Measurements from ENCODE around the gene PRPF38B.
"Not testable (repeated sequence)": the region's sequence is repeated elsewhere in the genome, so short reads cannot be mapped to it uniquely, and the experiment has no call there.

PRPF38B gene

DNA sequence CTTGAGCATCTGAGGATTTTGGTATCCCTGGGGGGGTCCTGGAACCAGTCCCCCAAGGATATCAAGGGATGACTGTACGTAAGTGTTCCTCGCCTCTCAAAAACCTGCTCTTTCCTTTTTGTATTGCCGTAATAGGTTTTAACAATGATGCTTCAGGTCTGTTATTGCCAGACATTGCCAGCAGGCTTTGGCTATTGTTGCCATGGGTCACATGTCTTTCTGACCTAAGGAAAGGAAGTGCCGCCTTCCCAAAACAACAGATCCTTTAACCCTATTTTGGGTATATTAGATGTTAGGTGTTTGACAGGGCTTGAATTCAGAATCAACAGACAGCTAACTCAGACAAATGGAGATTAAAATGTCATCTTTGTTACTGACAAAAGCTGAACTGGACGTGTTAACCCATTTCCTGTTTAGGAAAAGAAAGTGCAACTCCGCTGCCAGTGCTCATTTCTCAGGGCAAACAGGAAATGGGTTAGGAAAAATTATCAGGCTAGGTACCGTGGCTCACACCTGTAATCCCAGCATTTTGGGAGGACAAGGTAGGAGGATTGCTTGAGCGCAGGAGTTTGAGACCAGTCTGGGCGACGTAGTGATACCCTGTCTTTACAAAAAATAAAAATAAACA, 12.4 kb upstream of the PRPF38B start:
- no peak for DNase-seq

DNA sequence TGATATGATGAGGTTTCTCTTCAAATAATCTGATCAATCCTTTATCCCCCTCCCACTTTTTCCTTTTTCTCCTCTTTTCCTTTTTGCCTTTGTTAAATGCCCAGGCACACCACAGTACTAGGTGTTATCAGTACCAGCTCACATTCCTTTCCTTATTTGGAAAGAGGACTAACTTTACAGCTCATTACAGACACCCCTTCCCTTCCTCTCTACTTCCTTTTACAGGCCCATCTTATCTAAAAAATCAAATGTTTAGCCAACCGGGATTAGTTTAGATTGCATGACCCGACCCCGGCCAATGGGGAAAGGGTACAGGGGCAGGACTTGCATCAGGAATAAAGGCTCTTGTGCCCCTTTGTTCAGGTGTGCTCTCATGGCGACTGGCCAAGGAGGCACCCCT, 10.4 kb upstream of the PRPF38B start:
- DNase-seq: not testable (repeated sequence)

DNA sequence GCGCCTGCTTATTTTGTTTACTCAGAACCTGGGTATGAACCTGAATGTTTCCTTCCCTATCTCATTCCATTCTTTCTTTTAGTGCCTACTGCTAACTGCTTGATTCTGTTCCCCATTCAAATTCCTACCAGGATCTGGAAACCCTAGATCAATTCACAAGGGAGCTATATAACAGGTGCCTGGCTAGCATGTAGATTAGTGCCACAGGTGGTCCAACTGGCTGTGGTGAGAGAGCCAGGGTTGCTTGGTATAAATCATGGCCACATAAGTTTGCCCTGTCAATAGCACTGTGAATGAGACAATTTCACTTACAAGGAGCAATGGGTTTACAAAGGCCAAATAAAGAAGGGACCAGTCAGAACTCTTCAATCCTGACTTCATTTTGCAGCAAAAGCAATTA, 6.6 kb upstream of the PRPF38B start:
- no peak for DNase-seq

DNA sequence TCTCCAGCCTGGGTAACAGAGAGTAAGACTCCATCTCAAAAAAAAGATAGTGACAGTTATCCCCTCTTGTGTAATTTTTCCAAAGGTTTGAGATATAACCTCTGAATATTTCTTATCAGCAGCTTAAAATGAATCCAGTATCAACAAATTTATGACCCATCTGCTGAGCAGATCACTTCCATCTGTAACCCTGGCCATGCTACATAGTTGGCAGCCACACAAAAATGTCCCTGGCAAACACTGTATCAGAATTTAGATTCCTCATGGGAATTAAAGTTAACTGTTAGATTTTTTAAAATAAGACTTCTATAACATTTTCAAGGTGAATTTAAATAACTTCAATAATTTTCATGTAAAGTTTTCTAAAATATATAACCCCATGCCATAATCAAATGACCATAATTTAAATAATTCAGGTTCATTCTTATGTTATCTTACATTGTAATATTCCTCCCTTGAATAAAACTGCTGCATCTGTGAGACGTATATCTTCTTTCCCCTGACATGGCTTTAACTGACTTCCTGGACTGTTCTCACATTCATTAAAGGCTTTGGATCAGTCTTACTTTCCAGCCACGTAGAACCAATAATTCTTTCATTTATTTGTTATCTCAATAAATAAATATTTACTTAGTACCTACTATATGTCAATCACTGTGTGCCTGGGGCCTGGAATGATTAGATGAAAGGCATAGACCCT, 5.3 kb upstream of the PRPF38B start:
- peak; percentile 66 for DNase-seq

DNA sequence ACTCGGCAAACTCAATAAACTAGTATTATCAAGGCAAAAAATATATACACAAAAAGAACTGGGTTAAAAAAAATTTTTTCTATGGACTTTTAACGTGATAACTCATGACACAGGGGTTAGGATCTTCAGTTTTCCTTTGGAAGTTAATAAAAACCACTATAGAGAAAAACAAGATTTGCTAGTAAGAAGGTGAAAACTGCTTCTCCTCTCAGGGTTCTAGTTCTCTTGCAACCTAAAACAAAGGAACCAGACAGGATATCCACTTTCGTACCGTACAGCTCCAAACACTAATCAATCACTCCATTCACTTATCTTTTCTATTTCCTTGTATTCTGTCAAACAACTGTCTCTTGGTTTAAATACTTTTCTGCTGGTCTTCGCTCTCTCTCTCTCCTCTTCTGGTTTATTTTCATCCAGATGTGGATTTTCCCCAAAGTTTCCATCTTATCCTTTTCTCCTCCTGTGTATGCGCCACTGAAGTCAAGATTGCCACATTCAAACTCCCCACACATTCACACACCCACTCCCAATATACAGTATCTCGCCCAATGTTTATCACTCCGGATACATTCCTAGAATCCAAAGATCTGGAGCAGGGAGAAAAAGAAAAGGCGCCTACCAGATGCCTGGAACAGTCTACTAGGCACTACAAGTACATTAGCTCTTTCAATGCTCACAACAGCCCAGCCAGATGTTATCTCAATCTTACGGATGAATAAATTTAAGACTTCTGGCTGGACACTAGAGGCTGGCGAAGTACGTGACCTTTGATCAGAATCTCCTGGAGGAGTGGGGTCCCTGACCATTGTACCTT, 775 bp upstream of the PRPF38B start:
- DNase-seq: peak; percentile 73

DNA sequence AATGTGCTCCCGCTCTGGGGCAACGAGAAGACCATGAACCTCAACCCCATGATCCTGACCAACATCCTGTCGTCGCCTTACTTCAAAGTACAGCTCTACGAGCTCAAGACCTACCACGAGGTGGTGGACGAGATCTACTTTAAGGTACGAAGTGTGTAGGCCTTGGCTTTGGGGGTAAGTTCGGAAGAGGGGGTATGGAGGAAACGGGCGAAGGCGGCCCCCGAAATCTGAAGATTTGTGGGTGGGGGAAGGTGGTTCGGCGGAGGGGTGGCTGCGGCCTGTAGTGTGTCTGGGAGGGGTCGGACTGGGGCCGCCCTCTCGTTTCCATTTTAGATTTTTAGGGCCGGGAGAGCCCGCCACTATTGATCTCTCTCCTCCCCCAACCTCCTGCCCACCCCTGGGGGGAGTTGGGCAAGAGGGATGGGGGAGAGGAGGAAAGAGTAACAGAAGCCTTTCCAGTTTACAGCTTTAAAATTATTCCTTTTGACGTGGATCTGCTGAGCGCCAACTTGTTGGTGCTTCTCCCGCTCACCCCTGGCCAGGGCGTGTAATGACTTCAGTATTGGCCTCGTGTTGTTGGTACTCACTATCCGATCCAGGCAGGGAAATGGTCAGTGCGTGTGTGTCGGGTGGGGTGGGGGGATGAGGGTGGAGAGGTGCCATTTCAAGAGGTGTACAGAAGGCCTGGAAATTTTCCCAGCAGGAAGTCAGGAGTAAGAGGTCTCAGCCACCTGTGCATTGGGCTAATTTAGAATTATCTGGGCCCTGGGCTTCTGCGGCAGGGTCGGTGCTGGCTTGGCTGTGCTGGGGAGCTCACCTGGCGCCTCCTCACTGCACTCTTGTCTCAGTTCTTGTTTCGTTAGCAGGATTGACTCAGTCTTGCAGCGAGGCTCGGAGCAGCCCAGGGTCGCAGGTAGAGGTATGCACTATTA, 880 bp downstream of the PRPF38B start:
- DNase-seq: peak; percentile 77

DNA sequence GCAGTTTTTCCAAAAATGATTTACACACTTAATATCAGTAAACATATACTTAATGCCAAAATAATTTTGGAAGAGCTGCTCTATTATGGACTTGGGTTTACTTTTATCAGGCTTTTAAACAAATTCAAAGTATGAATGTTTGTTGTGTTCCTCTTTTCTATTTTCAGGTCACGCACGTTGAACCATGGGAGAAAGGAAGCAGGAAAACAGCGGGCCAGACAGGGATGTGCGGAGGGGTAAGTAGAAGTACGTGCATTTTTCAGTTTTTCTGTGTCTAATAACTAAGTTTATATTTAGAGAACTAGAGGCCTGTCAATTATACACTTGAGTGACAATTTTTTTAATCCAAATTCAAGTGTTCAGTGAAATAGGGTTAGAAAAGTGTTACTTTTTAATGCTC, 3.4 kb downstream of the PRPF38B start:
- DNase-seq: no peak

DNA sequence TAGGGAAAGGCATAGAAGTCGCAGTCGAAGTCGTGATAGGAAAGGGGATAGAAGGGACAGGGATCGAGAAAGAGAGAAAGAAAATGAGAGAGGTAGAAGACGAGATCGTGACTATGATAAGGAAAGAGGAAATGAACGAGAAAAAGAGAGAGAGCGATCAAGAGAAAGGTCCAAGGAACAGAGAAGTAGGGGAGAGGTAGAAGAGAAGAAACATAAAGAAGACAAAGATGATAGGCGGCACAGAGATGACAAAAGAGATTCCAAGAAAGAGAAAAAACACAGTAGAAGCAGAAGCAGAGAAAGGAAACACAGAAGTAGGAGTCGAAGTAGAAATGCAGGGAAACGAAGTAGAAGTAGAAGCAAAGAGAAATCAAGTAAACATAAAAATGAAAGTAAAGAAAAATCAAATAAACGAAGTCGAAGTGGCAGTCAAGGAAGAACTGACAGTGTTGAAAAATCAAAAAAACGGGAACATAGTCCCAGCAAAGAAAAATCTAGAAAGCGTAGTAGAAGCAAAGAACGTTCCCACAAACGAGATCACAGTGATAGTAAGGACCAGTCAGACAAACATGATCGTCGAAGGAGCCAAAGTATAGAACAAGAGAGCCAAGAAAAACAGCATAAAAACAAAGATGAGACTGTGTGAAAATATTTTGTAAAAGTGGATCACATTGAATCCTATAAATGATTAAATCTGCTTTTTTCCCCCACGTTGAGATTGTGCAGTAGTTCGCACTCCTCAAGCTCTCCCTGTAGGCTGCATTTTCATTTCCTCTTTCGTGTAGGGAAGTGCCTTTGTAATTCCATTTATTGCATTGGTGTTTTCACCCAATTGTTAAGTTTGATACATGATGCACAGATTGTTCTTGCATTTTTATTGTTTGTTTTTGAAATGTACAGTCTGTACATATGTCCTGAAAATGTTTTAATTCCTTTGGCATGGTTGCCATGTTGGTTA, 7.5 kb downstream of the PRPF38B start:
- no peak for DNase-seq

DNA sequence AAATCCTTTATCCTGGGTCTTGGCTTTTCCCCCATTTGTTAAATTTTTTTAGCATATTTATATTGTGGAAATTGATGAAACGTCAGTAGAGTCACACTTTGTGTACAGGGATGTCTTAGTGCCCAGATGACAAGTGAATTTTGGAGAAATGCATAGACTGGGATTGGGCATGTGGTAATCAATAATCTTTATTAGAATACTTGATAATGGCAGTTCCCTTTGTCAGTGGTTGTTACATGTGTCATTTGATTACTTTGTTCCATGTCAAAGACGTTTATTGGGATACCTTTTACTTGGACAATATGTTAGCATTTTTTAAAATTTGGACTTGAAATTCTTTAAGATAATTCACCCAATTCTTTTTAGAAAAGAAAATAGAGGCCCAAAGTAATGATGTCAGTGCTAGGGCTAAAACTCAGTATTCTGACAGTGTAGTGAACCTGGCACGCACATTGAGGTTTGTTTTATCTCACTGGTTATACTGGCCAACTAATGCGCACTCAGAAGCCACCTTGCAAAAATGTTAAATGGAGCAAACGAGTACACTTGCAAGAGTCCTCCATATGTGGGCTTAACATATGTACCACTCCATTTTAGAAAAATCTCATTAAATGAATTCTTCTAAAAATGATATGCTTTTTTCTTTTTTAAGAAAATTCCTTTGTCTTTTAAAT, 9.2 kb downstream of the PRPF38B start:
- DNase-seq: no peak

DNA sequence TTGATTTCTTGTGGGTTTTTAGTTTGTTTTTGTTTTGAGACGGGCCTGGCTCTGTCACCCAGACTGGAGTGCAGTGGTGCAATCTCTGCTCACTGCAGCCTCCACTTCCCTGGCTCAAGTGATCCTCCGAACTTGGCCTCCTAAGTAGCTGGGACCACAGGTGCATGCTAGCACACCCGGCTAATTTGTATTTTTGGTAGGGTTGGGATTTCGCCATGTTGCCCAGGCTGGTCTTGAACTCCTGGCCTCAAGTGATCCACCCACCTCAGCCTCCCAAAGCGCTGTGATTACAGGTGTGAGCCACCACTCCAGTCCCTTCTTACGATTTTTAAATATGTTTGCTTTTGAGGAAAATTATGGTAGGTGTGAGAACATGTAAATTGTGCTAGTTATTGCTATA, 10.0 kb downstream of the PRPF38B start:
- not testable (repeated sequence) for DNase-seq

DNA sequence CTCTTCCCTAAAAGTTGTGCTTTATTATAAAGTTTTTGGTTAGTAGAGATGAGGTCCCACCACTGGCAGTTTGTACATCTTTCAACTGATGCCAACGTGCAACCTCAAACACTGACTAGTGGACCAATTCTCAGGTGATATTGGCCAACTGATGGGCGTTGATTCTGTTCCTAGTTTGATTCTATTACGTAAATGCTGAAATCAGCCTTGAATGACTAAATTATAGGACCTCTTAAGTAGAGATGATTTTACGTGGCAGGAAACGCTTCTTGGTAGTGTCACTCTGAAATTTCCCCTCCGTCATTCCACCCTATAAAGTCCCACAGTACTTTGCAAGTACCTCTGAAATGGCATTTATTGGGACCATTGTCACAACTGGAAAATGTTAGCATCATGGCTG, 11.8 kb downstream of the PRPF38B start:
- DNase-seq: no peak

DNA sequence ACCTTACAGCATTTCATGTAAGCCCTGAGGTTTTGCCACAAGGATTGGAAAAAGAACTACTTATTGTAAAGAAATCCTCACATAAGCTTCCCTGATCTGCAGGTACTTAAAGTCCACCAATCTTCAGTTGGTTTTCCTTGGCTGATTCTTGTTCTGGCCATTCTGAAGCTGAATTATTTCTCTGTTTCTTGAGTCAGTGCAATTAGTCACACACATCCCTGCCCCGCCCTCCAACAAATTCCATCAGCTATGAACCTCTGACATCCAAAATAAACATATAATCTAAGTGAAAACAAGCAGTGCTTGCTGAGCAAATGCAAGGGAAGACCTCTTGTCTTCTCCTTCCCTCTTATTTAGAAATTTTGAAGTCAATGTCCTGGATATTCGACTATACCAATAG, 12.4 kb downstream of the PRPF38B start:
- no peak for DNase-seq

DNA sequence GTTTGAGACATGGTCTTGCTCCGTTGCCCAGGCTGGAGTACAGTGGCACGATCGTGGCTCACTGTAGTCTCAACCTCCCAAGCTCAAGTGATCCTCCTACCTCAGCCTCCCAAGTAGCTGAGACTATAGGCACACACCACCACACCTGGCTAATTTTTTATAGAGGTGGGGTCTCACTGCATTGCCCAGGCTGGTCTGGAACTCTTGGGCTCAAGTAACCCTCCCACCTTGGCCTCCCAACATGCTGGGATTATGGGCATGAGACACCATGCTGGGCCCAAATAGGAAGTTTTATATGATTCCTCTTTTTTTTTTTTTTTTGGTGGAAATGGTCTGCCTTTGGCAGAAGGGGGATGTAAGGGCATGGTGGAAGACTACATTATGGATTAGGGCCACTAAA, 14.5 kb downstream of the PRPF38B start:
- DNase-seq: no peak

DNA sequence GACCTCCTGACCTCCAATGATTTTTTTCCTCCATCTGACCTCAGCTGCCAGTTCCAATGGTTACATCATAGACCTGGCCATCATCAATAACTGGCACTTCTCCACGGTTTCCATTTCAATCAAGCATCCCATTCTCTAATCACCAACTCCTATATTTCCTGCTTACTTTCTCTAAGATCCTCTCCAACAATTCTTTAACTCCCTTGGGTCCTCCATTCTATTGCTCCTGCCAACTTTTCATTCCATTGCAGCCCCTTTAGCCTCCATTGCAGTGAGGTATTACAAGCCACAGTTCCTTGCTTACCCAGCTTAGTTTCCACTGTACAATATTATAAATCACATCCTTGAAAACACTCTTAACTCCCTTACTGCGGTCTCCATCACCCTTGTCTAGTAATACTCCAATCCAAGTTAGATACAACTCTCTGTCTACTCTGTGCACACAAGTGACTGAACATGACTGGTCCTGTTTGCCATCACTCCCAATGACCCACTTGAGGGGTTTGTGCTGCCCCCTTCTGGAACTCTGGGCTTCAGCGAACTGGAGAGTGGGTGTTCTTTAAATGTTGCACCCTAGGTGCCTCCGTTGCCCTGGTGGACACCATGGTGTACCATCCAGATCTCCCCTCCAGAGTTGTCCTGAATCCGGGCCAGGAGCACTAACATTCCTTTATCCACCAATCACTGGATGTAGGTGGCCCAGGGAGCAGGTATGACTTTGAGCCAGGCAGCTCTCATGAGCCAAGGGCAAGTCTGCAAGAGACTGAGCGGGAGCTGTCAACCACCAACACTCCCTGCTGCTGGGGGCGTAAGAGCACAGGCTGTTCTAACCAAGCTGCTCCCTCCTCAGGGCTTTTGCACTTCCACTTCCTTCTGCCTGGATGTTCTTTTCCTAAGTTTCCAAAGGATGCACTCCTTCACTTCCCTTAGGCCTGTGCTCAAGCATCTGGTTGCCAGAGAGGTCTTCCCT, 16.9 kb downstream of the PRPF38B start:
- peak; percentile 59 for DNase-seq

DNA sequence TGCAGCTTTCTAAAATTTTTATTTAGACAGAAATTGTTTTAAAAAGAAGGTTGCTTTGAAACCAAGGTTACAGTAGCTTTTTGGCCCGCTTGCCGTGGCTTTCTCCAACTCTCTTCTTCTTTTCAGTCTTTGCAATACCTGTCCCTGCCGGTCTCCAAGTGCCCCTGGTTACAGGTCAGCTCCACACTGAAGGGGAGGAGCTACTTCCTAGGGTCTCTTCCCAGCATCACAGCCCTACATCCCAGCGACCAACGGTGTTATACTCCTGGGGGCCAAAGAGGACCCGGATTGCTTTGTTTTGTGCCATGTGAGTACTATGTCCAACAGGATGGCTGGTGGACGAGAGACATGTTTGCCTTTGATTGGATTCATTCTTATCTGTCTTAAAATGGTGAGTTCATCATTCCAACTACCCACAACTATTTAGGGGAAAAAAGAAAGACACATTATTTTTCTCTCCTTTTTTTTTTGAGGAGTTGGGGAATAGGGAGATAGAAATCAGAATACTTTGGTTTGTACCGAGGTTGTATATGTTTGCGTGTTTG, 20.6 kb downstream of the PRPF38B start, which contains the start of gene FNDC7:
FNDC7 (plus strand) TSS at position 303 of the 545 bp plus-strand sequence; CDS start at position 329, 26 bp downstream.
- DNase-seq: no peak

DNA sequence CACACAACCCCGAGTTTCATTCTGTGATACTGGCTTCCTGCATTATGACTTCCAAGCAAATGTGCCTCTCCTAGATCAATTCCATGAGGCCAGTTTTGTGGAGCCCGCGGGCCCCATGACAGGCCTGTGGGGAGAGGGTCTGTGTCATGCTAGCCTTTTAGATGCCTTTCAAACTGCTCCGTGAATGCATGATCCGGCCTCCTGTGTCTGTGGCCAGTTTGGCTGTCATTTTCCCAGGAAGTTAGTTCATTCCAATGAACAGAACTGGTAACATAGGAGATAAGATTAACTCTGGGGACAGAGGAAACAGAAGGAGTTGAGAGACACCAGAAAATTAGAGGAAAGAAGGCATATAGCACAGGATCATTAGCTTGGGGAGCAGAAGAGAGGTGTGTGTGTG, 23.8 kb downstream of the PRPF38B start:
- no peak for DNase-seq

DNA sequence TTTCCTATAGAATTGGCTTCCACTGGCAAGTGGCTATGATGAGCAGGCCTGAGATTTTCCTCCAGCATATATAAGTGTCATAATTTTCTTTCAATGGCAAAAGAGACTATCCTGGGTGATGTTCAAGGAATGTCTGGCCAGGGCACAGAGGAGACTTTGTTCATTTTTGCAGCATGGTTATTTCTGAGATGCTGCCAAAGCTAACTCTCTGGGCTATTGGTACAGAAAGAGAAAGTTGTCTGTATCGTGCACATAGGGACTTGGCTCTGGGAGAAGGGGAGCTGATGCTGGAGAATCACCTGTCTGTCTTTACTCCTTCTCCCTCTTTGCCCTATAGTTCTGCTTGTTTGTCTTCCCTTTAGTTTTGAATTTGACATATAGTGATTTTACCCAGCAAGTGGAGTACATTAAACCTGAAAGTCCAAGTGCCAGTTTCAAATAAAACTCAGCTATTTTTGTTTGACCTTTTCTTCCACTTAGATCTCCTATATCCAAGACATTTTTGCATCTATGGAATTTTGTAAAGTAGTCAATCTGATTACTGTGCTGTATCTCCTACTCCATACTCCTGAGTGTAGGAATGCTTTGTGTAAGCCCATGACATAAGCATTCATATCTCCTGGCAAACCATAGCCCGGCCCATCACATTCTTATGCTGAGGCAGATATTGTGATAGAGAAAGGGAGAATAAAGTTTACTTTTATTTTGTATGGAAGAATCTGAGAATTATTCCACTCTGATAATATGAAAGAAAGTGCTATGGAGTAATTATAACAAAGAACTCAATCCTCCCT, 24.5 kb downstream of the PRPF38B start:
- no peak for DNase-seq

DNA sequence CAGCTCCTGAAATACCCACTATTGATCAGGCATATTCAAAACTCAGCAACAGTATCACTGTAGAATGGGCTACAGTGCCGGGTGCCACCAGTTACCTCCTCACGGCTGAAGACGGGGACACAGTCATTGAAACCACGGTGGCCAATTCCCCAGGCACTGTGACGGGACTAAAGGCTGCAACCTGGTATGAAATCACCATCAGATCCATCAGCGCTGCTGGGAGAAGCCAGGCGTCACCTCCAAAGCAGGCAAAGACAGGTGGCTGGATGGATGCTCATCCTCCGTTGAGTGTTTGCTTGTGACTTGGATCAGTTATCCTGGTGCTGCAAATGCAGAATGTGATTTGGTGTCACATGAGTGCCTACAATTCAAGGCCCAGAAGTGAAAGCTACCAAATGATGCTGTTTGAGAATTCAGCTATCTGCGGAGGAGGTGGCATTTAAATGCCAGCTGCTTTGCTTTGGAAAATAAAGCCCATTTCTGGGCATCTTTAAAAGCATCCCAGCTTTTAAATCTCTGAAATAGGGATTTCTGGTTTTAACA, 25.7 kb downstream of the PRPF38B start:
- DNase-seq: no peak
